Measurements from ENCODE around the gene DPP6. TPM values are rescaled to one million over a fixed set of nuclear protein-coding genes. Genes with fewer than 3 reads are reported as not detected.

Gene DPP6
- total RNA-seq, 2 experiments from 2014 or later, result not detected

- no peaks in the 10 kb centered on the region for H3K36me3 Mint-ChIP-seq
- intact Hi-C loops (cut with micrococcal nuclease), result no loop called here
- no peaks in the 10 kb centered on the region for H3K27me3 Mint-ChIP-seq
- no peak overlapping the region for H3K27ac Mint-ChIP-seq
- POLR2A ChIA-PET, result no interaction called here
- CTCF ChIA-PET, result no interaction called here
- no peak for DNase-seq
- H3K9me3 Mint-ChIP-seq, result peaks cover 5% of the 10 kb centered on the region
- no peak overlapping the region for H3K4me3 Mint-ChIP-seq
- no peaks in the 10 kb centered on the region for H3K4me1 Mint-ChIP-seq (ENCODE audit: low read depth)
Observed at GRCh38 chr7:154578336-154578735, 526.1 kb downstream of the DPP6 start.

DNA sequence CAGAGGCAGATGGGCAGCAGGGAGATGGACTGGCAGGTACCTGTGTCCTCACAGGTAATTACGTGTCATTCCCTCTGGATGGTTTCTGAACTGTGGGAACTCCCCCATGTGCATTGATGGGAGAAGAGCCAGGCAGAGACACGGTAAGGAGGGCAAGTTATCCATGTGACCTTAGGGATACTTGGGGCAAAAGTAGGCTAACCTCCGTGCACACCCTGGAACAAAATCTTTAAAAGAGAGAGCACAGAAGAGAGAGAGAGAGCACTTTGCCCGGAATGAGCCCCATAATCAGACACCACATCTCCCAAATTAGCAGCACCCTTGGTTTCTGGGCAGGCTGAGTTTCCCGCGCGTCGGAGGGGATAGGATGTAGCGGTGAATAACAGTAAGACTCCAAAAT, 527.5 kb downstream of the DPP6 start:
- no peaks in the 10 kb centered on the region for H3K27me3 Mint-ChIP-seq
- DNase-seq, result no peak
- no peak overlapping the region for H3K27ac Mint-ChIP-seq
- H3K4me3 Mint-ChIP-seq, result no peak overlapping the region
- intact Hi-C loops (cut with micrococcal nuclease), result no loop called here
- H3K4me1 Mint-ChIP-seq (ENCODE audit: low read depth), result no peaks in the 10 kb centered on the region
- no peaks in the 10 kb centered on the region for H3K36me3 Mint-ChIP-seq
- ChIA-PET POLR2A (no interaction called here), CTCF (no interaction called here)
- peaks cover 5% of the 10 kb centered on the region for H3K9me3 Mint-ChIP-seq

DNA sequence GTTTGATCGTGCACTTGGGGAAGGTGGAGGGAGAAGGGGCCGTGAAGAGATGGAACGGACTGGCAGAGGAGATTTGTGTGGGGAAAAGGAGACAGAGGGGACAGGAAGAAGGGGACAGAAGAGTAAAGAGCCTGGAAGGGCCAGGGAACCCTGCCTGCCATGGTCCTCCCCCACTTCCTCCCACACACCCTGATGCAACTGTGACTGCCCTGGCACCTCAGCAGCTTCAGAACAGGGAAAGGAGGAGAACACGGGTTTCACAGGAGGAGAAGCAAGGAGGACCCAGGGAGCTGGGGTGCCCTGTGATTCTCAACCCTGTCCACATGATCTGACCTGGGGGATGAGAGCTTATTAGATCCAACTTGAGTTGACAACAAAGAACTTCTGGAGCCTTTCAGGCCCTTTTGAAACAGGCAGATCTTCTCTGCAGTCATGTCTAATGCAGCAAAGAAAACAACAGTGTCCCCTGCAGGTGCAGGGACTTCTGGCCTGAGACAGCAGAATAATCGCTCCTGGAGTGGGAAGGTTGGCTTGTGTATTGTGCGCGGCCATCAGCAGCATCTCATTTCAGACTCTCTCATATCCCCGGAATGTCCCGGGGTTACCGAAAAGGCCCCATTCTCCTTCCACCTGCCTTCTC, 529.2 kb downstream of the DPP6 start:
- POLR2A ChIA-PET, result no interaction called here
- peaks cover 2% of the 10 kb centered on the region for H3K9me3 Mint-ChIP-seq
- DNase-seq, result no peak
- H3K36me3 Mint-ChIP-seq, result no peaks in the 10 kb centered on the region
- no peaks in the 10 kb centered on the region for H3K27me3 Mint-ChIP-seq
- H3K27ac Mint-ChIP-seq, result no peak overlapping the region
- no peak overlapping the region for H3K4me3 Mint-ChIP-seq
- intact Hi-C loops (cut with micrococcal nuclease), result no loop called here
- H3K4me1 Mint-ChIP-seq (ENCODE audit: low read depth), result no peaks in the 10 kb centered on the region
- CTCF ChIA-PET, result no interaction called here

DNA sequence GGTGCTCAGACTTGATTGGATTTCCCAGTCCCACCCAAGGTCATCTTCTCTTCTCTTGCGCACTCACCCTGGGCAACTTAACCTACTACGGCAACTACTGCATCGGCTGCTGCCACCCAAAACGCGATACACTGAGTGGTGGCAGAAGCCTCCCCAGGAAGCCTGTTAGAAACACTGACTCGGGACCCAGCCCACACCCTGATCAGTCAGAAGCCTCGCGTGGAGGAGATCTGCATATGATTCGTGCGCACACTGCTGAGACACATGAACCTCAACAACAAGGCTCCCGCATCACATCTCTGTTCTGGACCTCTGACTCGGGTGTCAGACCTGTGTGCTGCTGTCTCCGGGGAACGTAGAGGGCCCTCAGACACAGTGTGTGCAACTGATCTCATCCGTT, 531.3 kb downstream of the DPP6 start:
- Mint-ChIP-seq H3K9me3 (peaks cover 2% of the 10 kb centered on the region), H3K4me1 (ENCODE audit: low read depth) (no peaks in the 10 kb centered on the region), H3K36me3 (no peaks in the 10 kb centered on the region), H3K4me3 (no peak overlapping the region), H3K27ac (no peak overlapping the region), H3K27me3 (no peaks in the 10 kb centered on the region)
- ChIA-PET POLR2A (no interaction called here), CTCF (no interaction called here)
- no peak for DNase-seq
- intact Hi-C loops (cut with micrococcal nuclease), result no loop called here

GRCh38 chr7:154584352-154585252, 532.4 kb downstream of the DPP6 start:
- Mint-ChIP-seq H3K27ac (no peak overlapping the region), H3K9me3 (peaks cover 2% of the 10 kb centered on the region), H3K4me3 (no peak overlapping the region), H3K36me3 (no peaks in the 10 kb centered on the region), H3K27me3 (no peaks in the 10 kb centered on the region), H3K4me1 (ENCODE audit: low read depth) (no peaks in the 10 kb centered on the region)
- intact Hi-C loops (cut with micrococcal nuclease), result no loop called here
- ChIA-PET CTCF (no interaction called here), POLR2A (no interaction called here)
- no peak for DNase-seq

- intact Hi-C loops (cut with micrococcal nuclease), result no loop called here
- Mint-ChIP-seq H3K4me1 (ENCODE audit: low read depth) (no peaks in the 10 kb centered on the region), H3K4me3 (no peak overlapping the region), H3K27me3 (no peaks in the 10 kb centered on the region), H3K27ac (no peak overlapping the region), H3K9me3 (no peaks in the 10 kb centered on the region), H3K36me3 (no peaks in the 10 kb centered on the region)
- no peak for DNase-seq
- POLR2A ChIA-PET, result no interaction called here
- CTCF ChIA-PET, result no interaction called here
Observed at GRCh38 chr7:154587792-154588191, 535.6 kb downstream of the DPP6 start.

- Mint-ChIP-seq H3K36me3 (no peaks in the 10 kb centered on the region), H3K4me1 (ENCODE audit: low read depth) (no peaks in the 10 kb centered on the region), H3K9me3 (no peaks in the 10 kb centered on the region), H3K4me3 (no peak overlapping the region), H3K27me3 (no peaks in the 10 kb centered on the region), H3K27ac (no peak overlapping the region)
- CTCF ChIA-PET, result no interaction called here
- intact Hi-C loops (cut with micrococcal nuclease), result no loop called here
- POLR2A ChIA-PET, result no interaction called here
- DNase-seq, result no peak
Observed at GRCh38 chr7:154591544-154591943, 539.3 kb downstream of the DPP6 start.

- DNase-seq, result no peak
- no peak overlapping the region for H3K27ac Mint-ChIP-seq
- no peaks in the 10 kb centered on the region for H3K36me3 Mint-ChIP-seq
- H3K9me3 Mint-ChIP-seq, result no peaks in the 10 kb centered on the region
- intact Hi-C loops (cut with micrococcal nuclease), result no loop called here
- no peaks in the 10 kb centered on the region for H3K4me1 Mint-ChIP-seq (ENCODE audit: low read depth)
- ChIA-PET POLR2A (no interaction called here), CTCF (no interaction called here)
- H3K4me3 Mint-ChIP-seq, result no peak overlapping the region
- no peaks in the 10 kb centered on the region for H3K27me3 Mint-ChIP-seq
Observed at GRCh38 chr7:154592388-154592787, 540.2 kb downstream of the DPP6 start.

DNA sequence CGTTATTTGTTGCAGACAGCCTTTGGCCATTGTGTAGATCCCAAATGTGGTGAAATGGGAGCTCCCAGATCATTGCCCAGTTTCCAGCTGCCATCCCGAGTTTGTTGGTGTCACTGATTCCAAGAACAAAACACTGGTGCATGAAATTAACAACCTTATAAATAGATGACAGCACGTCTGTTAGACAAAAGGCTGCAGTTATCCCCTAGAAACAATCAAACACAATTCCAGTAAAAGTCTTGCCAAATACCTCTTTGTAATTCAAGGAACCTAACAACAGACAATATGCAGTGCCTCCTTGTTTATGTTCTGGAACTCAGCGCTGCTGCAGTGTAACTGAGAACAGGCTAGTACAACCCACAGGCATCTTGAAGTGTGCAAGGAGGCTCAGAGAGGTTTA, 546.2 kb downstream of the DPP6 start:
- ChIA-PET POLR2A (no interaction called here), CTCF (no interaction called here)
- Mint-ChIP-seq H3K4me3 (no peak overlapping the region), H3K27me3 (no peaks in the 10 kb centered on the region), H3K27ac (no peak overlapping the region), H3K36me3 (no peaks in the 10 kb centered on the region), H3K4me1 (ENCODE audit: low read depth) (no peaks in the 10 kb centered on the region), H3K9me3 (no peaks in the 10 kb centered on the region)
- DNase-seq, result no peak
- intact Hi-C loops (cut with micrococcal nuclease), result no loop called here

GRCh38 chr7:154598864-154599263, 546.7 kb downstream of the DPP6 start:
- ChIA-PET CTCF (no interaction called here), POLR2A (no interaction called here)
- Mint-ChIP-seq H3K27ac (no peak overlapping the region), H3K4me1 (ENCODE audit: low read depth) (no peaks in the 10 kb centered on the region), H3K36me3 (no peaks in the 10 kb centered on the region), H3K4me3 (no peak overlapping the region), H3K27me3 (no peaks in the 10 kb centered on the region), H3K9me3 (no peaks in the 10 kb centered on the region)
- no peak for DNase-seq
- intact Hi-C loops (cut with micrococcal nuclease), result no loop called here

GRCh38 chr7:154610903-154611302, 558.7 kb downstream of the DPP6 start:
- no peaks in the 10 kb centered on the region for H3K27me3 Mint-ChIP-seq
- no peak overlapping the region for H3K4me3 Mint-ChIP-seq
- H3K4me1 Mint-ChIP-seq (ENCODE audit: low read depth), result no peaks in the 10 kb centered on the region
- ChIA-PET POLR2A (no interaction called here), CTCF (no interaction called here)
- H3K36me3 Mint-ChIP-seq, result no peaks in the 10 kb centered on the region
- intact Hi-C loops (cut with micrococcal nuclease), result no loop called here
- H3K27ac Mint-ChIP-seq, result no peak overlapping the region
- DNase-seq, result no peak
- H3K9me3 Mint-ChIP-seq, result no peaks in the 10 kb centered on the region

GRCh38 chr7:154613811-154614210, 561.6 kb downstream of the DPP6 start:
- no peaks in the 10 kb centered on the region for H3K36me3 Mint-ChIP-seq
- no peaks in the 10 kb centered on the region for H3K9me3 Mint-ChIP-seq
- no peaks in the 10 kb centered on the region for H3K4me1 Mint-ChIP-seq (ENCODE audit: low read depth)
- no peaks in the 10 kb centered on the region for H3K27me3 Mint-ChIP-seq
- no peak overlapping the region for H3K4me3 Mint-ChIP-seq
- DNase-seq, result no peak
- ChIA-PET CTCF (no interaction called here), POLR2A (no interaction called here)
- intact Hi-C loops (cut with micrococcal nuclease), result no loop called here
- H3K27ac Mint-ChIP-seq, result no peak overlapping the region

- Mint-ChIP-seq H3K27ac (no peak overlapping the region), H3K27me3 (no peaks in the 10 kb centered on the region), H3K36me3 (no peaks in the 10 kb centered on the region), H3K4me1 (ENCODE audit: low read depth) (no peaks in the 10 kb centered on the region), H3K9me3 (no peaks in the 10 kb centered on the region), H3K4me3 (no peak overlapping the region)
- POLR2A ChIA-PET, result no interaction called here
- CTCF ChIA-PET, result no interaction called here
- intact Hi-C loops (cut with micrococcal nuclease), result no loop called here
- no peak for DNase-seq
Observed at GRCh38 chr7:154620141-154620755, 568.0 kb downstream of the DPP6 start.
